ENCODE data around the gene CSF3.

Gene CSF3

DNA sequence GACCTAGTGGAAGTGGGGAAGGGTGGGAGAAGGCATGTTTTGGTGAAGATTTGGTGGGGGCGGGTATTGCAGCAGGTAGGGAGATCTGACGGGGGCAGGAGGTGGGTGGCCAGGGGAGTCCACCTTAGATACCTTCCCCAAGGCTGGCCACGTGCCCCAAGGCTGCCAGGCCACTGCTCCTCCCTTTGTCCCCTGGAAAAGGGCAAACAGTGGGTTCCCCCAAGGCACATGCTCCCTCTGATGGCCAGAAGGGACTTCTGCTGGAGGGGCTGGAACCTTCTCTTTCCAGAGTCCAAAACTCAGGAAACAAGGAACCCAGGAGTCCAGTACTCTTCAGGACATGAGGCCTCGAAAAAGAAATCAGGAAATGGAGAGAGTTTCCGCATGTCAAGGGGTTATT, 40.8 kb upstream of the CSF3 start:
- H3K23ac ChIP-seq (ENCODE audit: low read length): no peak overlapping the region
- no peaks in the 10 kb centered on the region for H3K79me2 ChIP-seq (ENCODE audit: control insufficient read depth, insufficient read depth, low read length, poor library complexity)
- no peaks in the 10 kb centered on the region for H3K36me3 ChIP-seq (ENCODE audit: control insufficient read depth in 1 of 2, insufficient read depth in 2 of 2, low read length in 2 of 2)
- no peak overlapping the region for H2BK5ac ChIP-seq (ENCODE audit: low read depth, low read length, poor library complexity)
- H2BK120ac ChIP-seq (ENCODE audit: insufficient read depth, low read length, poor library complexity): no peak overlapping the region
- no peak overlapping the region for H2AK5ac ChIP-seq (ENCODE audit: low read length)
- no peak overlapping the region for H3K27ac ChIP-seq (ENCODE audit: low read depth, low read length)
- H4K8ac ChIP-seq (ENCODE audit: low read depth, low read length): no peak overlapping the region
- H3K4me1 ChIP-seq (ENCODE audit: control insufficient read depth in 1 of 2, insufficient read depth in 2 of 2, low read length in 2 of 2): no peaks in the 10 kb centered on the region
- DNase-seq: no peak
- H3K14ac ChIP-seq (ENCODE audit: low read length): no peak overlapping the region
- H4K91ac ChIP-seq (ENCODE audit: low read depth, low read length): no peak overlapping the region
- H3K9ac ChIP-seq (ENCODE audit: low read length): no peak overlapping the region
- no peak overlapping the region for H3K18ac ChIP-seq (ENCODE audit: low read length)
- no peak overlapping the region for H2AFZ ChIP-seq (ENCODE audit: insufficient read depth, low read length, poor library complexity)
- no peaks in the 10 kb centered on the region for H3K27me3 ChIP-seq (ENCODE audit: insufficient read depth, low read length)
- no peak overlapping the region for H3K4ac ChIP-seq (ENCODE audit: low read depth, low read length)
- H3K9me3 ChIP-seq (ENCODE audit: insufficient read depth, low read depth, low read length): no peaks in the 10 kb centered on the region
- no peak overlapping the region for H2BK12ac ChIP-seq (ENCODE audit: low read length)
- no peak overlapping the region for H3K4me2 ChIP-seq (ENCODE audit: low read length)
- H4K12ac ChIP-seq (ENCODE audit: low read depth, low read length): no peak overlapping the region
- no peaks in the 10 kb centered on the region for H3K79me1 ChIP-seq (ENCODE audit: low read length)
- no peak overlapping the region for H3K4me3 ChIP-seq (ENCODE audit: low read depth, low read length)
- no CpG with 5 or more reads among the region's 5 CpGs for WGBS (ENCODE audit: extremely low coverage, insufficient coverage, insufficient read length)

- Histone ChIP-seq H2BK120ac (ENCODE audit: insufficient read depth, low read length, poor library complexity) (no peak overlapping the region), H3K4me3 (ENCODE audit: low read depth, low read length) (no peak overlapping the region), H3K79me2 (ENCODE audit: control insufficient read depth, insufficient read depth, low read length, poor library complexity) (peaks cover 1% of the 10 kb centered on the region), H3K18ac (ENCODE audit: low read length) (no peak overlapping the region), H2AK5ac (ENCODE audit: low read length) (no peak overlapping the region), H3K4me1 (ENCODE audit: control insufficient read depth in 1 of 2, insufficient read depth in 2 of 2, low read length in 2 of 2) (no peaks in the 10 kb centered on the region), H4K12ac (ENCODE audit: low read depth, low read length) (no peak overlapping the region), H3K9ac (ENCODE audit: low read length) (no peak overlapping the region), H2AFZ (ENCODE audit: insufficient read depth, low read length, poor library complexity) (no peak overlapping the region), H3K23ac (ENCODE audit: low read length) (no peak overlapping the region), H3K9me3 (ENCODE audit: insufficient read depth, low read depth, low read length) (no peaks in the 10 kb centered on the region), H3K27me3 (ENCODE audit: insufficient read depth, low read length) (no peaks in the 10 kb centered on the region), H2BK5ac (ENCODE audit: low read depth, low read length, poor library complexity) (no peak overlapping the region), H3K79me1 (ENCODE audit: low read length) (peaks cover 5% of the 10 kb centered on the region), H4K91ac (ENCODE audit: low read depth, low read length) (no peak overlapping the region), H4K8ac (ENCODE audit: low read depth, low read length) (no peak overlapping the region), H3K14ac (ENCODE audit: low read length) (no peak overlapping the region), H3K4ac (ENCODE audit: low read depth, low read length) (no peak overlapping the region), H3K4me2 (ENCODE audit: low read length) (no peak overlapping the region), H3K27ac (ENCODE audit: low read depth, low read length) (no peak overlapping the region), H3K36me3 (ENCODE audit: control insufficient read depth in 1 of 2, insufficient read depth in 2 of 2, low read length in 2 of 2) (no peaks in the 10 kb centered on the region), H2BK12ac (ENCODE audit: low read length) (no peak overlapping the region)
- WGBS (ENCODE audit: extremely low coverage, insufficient coverage, insufficient read length): no CpG with 5 or more reads among the region's 4 CpGs
- DNase-seq: no peak
Measured at GRCh38 chr17:39975801-39976200, 39.4 kb upstream of the CSF3 start.

DNA sequence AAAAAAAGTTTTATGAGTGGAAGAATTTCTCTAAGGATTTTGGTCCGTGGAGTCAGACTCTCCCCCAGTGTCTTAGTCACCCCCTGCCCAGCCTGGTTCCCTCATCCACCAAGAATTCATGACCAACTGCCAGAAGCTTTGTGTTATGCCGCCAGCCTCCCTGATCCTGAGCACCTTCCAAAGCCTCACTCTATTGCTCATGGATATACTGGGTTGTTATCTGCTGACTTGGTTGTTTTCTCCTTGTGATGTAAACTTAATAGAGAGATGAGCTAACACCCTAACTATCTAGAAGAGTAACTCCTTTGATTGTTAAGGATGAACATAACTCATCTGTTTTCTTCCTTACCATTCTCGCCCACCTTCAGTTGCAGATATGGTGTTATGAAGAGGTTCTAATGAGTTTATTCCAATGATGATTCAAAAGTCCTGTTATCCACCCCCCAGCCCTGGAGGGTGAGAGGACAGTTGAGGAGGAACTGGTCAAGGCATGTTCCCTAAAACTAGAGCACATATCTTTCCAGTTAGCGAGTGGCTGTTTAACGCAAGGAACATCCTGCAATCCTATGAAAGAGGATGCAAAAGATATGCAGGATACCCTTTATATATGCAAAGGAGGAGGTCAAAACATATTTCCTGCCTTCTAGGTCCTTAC, 36.1 kb upstream of the CSF3 start:
- peak; percentile 87 to 89 for DNase-seq
- Histone ChIP-seq H3K79me2 (ENCODE audit: control insufficient read depth, insufficient read depth, low read length, poor library complexity) (peaks cover 9% of the 10 kb centered on the region), H2BK5ac (ENCODE audit: low read depth, low read length, poor library complexity) (no peak overlapping the region), H3K4me2 (ENCODE audit: low read length) (no peak overlapping the region), H4K8ac (ENCODE audit: low read depth, low read length) (no peak overlapping the region), H3K36me3 (ENCODE audit: control insufficient read depth in 1 of 2, insufficient read depth in 2 of 2, low read length in 2 of 2) (peaks cover 3% of the 10 kb centered on the region in 2 experiments), H2BK12ac (ENCODE audit: low read length) (no peak overlapping the region), H2AFZ (ENCODE audit: insufficient read depth, low read length, poor library complexity) (no peak overlapping the region), H3K9me3 (ENCODE audit: insufficient read depth, low read depth, low read length) (peaks cover 3% of the 10 kb centered on the region), H3K4me1 (ENCODE audit: control insufficient read depth in 1 of 2, insufficient read depth in 2 of 2, low read length in 2 of 2) (peaks cover 2 to 4% of the 10 kb centered on the region in 2 experiments), H2BK120ac (ENCODE audit: insufficient read depth, low read length, poor library complexity) (no peak overlapping the region), H3K14ac (ENCODE audit: low read length) (no peak overlapping the region), H3K27me3 (ENCODE audit: insufficient read depth, low read length) (no peaks in the 10 kb centered on the region), H3K79me1 (ENCODE audit: low read length) (peaks cover 9% of the 10 kb centered on the region), H3K4me3 (ENCODE audit: low read depth, low read length) (no peak overlapping the region), H4K12ac (ENCODE audit: low read depth, low read length) (no peak overlapping the region), H2AK5ac (ENCODE audit: low read length) (no peak overlapping the region), H3K18ac (ENCODE audit: low read length) (no peak overlapping the region), H3K27ac (ENCODE audit: low read depth, low read length) (no peak overlapping the region), H4K91ac (ENCODE audit: low read depth, low read length) (no peak overlapping the region), H3K9ac (ENCODE audit: low read length) (no peak overlapping the region), H3K23ac (ENCODE audit: low read length) (no peak overlapping the region), H3K4ac (ENCODE audit: low read depth, low read length) (no peak overlapping the region)
- no CpG with 5 or more reads among the region's 5 CpGs for WGBS (ENCODE audit: extremely low coverage, insufficient coverage, insufficient read length)

DNA sequence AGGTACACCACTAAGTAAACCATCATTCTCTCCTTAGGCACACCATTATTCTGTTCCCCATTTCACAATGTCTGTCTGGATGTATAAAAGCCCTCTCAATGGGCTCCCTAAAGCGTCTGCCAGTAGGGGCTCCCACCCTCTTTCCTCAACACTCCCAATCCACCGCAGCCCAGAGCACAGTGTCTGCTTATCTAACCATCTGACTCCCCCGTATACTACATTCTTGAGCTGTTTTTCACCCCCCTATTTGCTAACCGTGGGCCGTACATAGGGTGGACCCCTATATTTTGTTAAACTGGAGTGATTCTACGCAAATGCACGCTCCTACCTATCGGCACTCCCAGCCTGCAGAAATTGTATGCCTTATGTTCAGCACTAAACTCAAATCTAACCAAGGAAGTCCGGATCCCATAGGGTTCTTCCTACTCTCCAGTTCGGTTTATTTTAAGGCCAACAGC, 35.3 kb upstream of the CSF3 start:
- Histone ChIP-seq H4K12ac (ENCODE audit: low read depth, low read length) (peak overlapping the region; percentile 21), H2BK5ac (ENCODE audit: low read depth, low read length, poor library complexity) (no peak overlapping the region), H3K4me1 (ENCODE audit: control insufficient read depth in 1 of 2, insufficient read depth in 2 of 2, low read length in 2 of 2) (peaks cover 2 to 4% of the 10 kb centered on the region in 2 experiments), H4K8ac (ENCODE audit: low read depth, low read length) (peak overlapping the region; percentile 70), H3K79me2 (ENCODE audit: control insufficient read depth, insufficient read depth, low read length, poor library complexity) (peaks cover 9% of the 10 kb centered on the region), H3K18ac (ENCODE audit: low read length) (peak overlapping the region; percentile 34), H3K4me3 (ENCODE audit: low read depth, low read length) (peak overlapping the region; percentile 65), H3K36me3 (ENCODE audit: control insufficient read depth in 1 of 2, insufficient read depth in 2 of 2, low read length in 2 of 2) (peaks cover 10 to 11% of the 10 kb centered on the region in 2 experiments), H3K9ac (ENCODE audit: low read length) (peak overlapping the region; percentile 77), H3K27me3 (ENCODE audit: insufficient read depth, low read length) (no peaks in the 10 kb centered on the region), H4K91ac (ENCODE audit: low read depth, low read length) (peak overlapping the region; percentile 5), H2AFZ (ENCODE audit: insufficient read depth, low read length, poor library complexity) (peak overlapping the region; percentile 55), H3K79me1 (ENCODE audit: low read length) (peaks cover 9% of the 10 kb centered on the region), H3K9me3 (ENCODE audit: insufficient read depth, low read depth, low read length) (peaks cover 3% of the 10 kb centered on the region), H3K4ac (ENCODE audit: low read depth, low read length) (no peak overlapping the region), H2BK120ac (ENCODE audit: insufficient read depth, low read length, poor library complexity) (peak overlapping the region; percentile 16), H3K23ac (ENCODE audit: low read length) (no peak overlapping the region), H2BK12ac (ENCODE audit: low read length) (no peak overlapping the region), H2AK5ac (ENCODE audit: low read length) (no peak overlapping the region), H3K27ac (ENCODE audit: low read depth, low read length) (peak overlapping the region; percentile 37), H3K14ac (ENCODE audit: low read length) (peak overlapping the region; percentile 13), H3K4me2 (ENCODE audit: low read length) (peak overlapping the region; percentile 99)
- DNase-seq: no peak
- no CpG with 5 or more reads among the region's 10 CpGs for WGBS (ENCODE audit: extremely low coverage, insufficient coverage, insufficient read length)

All from trophoblast cell (in vitro differentiated cells and primary cell).